Prostate gland (tissue), 2 donors: ENCODE measurements around the gene KLHL33.

Experiments
- CTCF ChIP-seq, 4 experiments: fragments of 200-600 bp in 2 of 4; fragments of 450-650 bp in 2 of 4; sonication (generic) in 2 of 4; IDR thresholded peaks; 1 replicate in 3 of 4; 2 replicates in 1 of 4; pipeline ENCODE4 v1.5.1; 2016 to 2019; ENCODE audit warnings: antibody characterized with exemption in 4 of 4, mild to moderate bottlenecking in 2 of 4, moderate library complexity in 2 of 4
- POLR2A ChIP-seq: fragments of 450-650 bp; IDR thresholded peaks from one replicate; pipeline ENCODE4 v1.6.1; 2016; ENCODE audit warnings: antibody characterized with exemption, mild to moderate bottlenecking
- POLR2AphosphoS5 ChIP-seq: sonication (generic); formaldehyde crosslinking; IDR thresholded peaks from one replicate; pipeline ENCODE4 v1.6.1; 2017; ENCODE audit warnings: antibody characterized with exemption

- TF ChIP-seq CTCF (IDR thresholded peaks at IDR 0.05) (peak in 3 of 4 experiments; percentile 33 to 46 (median 39)), POLR2A (no peak), POLR2AphosphoS5 (no peak)
Observed at GRCh38 chr14:20415782-20416206, 20.2 kb downstream of the KLHL33 start.
